NCI-H82 (cell line): Measurements from ENCODE around the gene ARID4A.
A peak's percentile ranks its signal among the peaks of the same experiment; 100 is the strongest.
"Not testable (repeated sequence)": the region's sequence is repeated elsewhere in the genome, so short reads cannot be mapped to it uniquely, and the experiment has no call there.

ENCODE experiments used
- DNase-seq: peaks from one replicate; lab custom pipeline; 2025; lab: John Stamatoyannopoulos, UW

ARID4A gene

GRCh38 chr14:58362798-58363412 is 64.5 kb downstream of the ARID4A start:
- DNase-seq = peak; percentile 48

GRCh38 chr14:58364316-58364715 is 66.0 kb downstream of the ARID4A start:
- DNase-seq = no peak

GRCh38 chr14:58367296-58367695 is 68.9 kb downstream of the ARID4A start:
- peak; percentile 67 for DNase-seq

GRCh38 chr14:58368956-58369355 is 70.6 kb downstream of the ARID4A start:
- DNase-seq = no peak

GRCh38 chr14:58376791-58377190 is 78.4 kb downstream of the ARID4A start:
- no peak for DNase-seq

GRCh38 chr14:58390830-58391229 is 92.5 kb downstream of the ARID4A start:
- DNase-seq = no peak

- no peak for DNase-seq
Measured at GRCh38 chr14:58395562-58395811, 97.1 kb downstream of the ARID4A start.

- DNase-seq = no peak
Measured at GRCh38 chr14:58395812-58396788, 97.7 kb downstream of the ARID4A start, which contains the start of gene TOMM20L. Gene TOMM20L, plus strand, starts transcription at chr14:58395930. Its CDS starts 28 bp downstream, at chr14:58395958.

- no peak for DNase-seq
Measured at GRCh38 chr14:58397156-58397555, 98.8 kb downstream of the ARID4A start.

GRCh38 chr14:58398495-58398894 is 100.1 kb downstream of the ARID4A start:
- no peak for DNase-seq

- no peak for DNase-seq
Measured at GRCh38 chr14:58398895-58399294, 100.5 kb downstream of the ARID4A start.

GRCh38 chr14:58401587-58401986 is 103.2 kb downstream of the ARID4A start:
- peak; percentile 22 for DNase-seq

- DNase-seq = no peak
Measured at GRCh38 chr14:58408681-58409215, 110.4 kb downstream of the ARID4A start.

- DNase-seq = no peak
Measured at GRCh38 chr14:58414845-58415244, 116.5 kb downstream of the ARID4A start.

- DNase-seq = no peak
Measured at GRCh38 chr14:58415636-58416547, 117.5 kb downstream of the ARID4A start.

GRCh38 chr14:58416934-58417333 is 118.6 kb downstream of the ARID4A start:
- DNase-seq = not testable (repeated sequence)
